Mesodermal cell (in vitro differentiated cells): ENCODE measurements around the gene GFAP.

ENCODE experiments used
- H3K27ac ChIP-seq: 2 replicates; pipeline ENCODE4 v1.7.0; 2013; ENCODE audit warnings: mild to moderate bottlenecking, low read depth, low read length, moderate library complexity; ENCODE audit not compliant: severe bottlenecking
- H3K36me3 ChIP-seq: 2 replicates; pipeline ENCODE4 v1.7.1; 2013; ENCODE audit warnings: mild to moderate bottlenecking, low read length, moderate library complexity; ENCODE audit not compliant: control insufficient read depth, insufficient read depth
- H3K4me1 ChIP-seq: one replicate; pipeline ENCODE4 v1.7.1; 2013; ENCODE audit warnings: mild to moderate bottlenecking, low read length; ENCODE audit not compliant: insufficient read depth, control insufficient read depth, poor library complexity, severe bottlenecking
- H3K4me3 ChIP-seq: 2 replicates; pipeline ENCODE4 v1.7.0; 2013; ENCODE audit warnings: low read length, control low read depth, mild to moderate bottlenecking; ENCODE audit not compliant: insufficient read depth, poor library complexity, severe bottlenecking; ENCODE audit errors: extremely low read depth
- H3K9me3 ChIP-seq: 2 replicates; pipeline ENCODE4 v1.7.1; 2013; ENCODE audit warnings: mild to moderate bottlenecking, low read length, moderate library complexity; ENCODE audit not compliant: control insufficient read depth
- WGBS, 2 experiments: methylation state at CpG; one replicate each; pipeline ENCODE4 v1.1.5; 2013; ENCODE audit warnings: missing lambda C conversion rate in 2 of 2; ENCODE audit not compliant: insufficient coverage in 2 of 2; 5-methylcytosine and 5-hydroxymethylcytosine counted together

GFAP gene

GRCh38 chr17:44931376-44931775 lies 16.1 kb upstream of the GFAP start:
- WGBS, 2 experiments = 89 to 95% methylated on average over 4 of the region's 5 CpGs
- Histone ChIP-seq H3K36me3 (peaks cover 96% of the 10 kb centered on the region), H3K9me3 (no peaks in the 10 kb centered on the region), H3K4me1 (no peaks in the 10 kb centered on the region), H3K27ac (no peak overlapping the region), H3K4me3 (no peak overlapping the region)

- peaks cover 96% of the 10 kb centered on the region for H3K36me3 ChIP-seq
- no peak overlapping the region for H3K27ac ChIP-seq
- no peak overlapping the region for H3K4me3 ChIP-seq
These were observed 15.4 kb upstream of the GFAP start for GRCh38 chr17:44930667-44931066.

GRCh38 chr17:44928950-44929720 lies 13.8 kb upstream of the GFAP start:
- Histone ChIP-seq H3K4me3 (no peak overlapping the region), H3K9me3 (no peaks in the 10 kb centered on the region), H3K4me1 (no peaks in the 10 kb centered on the region), H3K27ac (no peak overlapping the region), H3K36me3 (peaks cover 81% of the 10 kb centered on the region)
- 87 to 97% methylated on average over 7 of the region's 7 CpGs for WGBS, 2 experiments

More at GRCh38 chr17:44930667-44931066, 15.4 kb upstream of the GFAP start:
- Histone ChIP-seq H3K4me1 (no peaks in the 10 kb centered on the region), H3K9me3 (no peaks in the 10 kb centered on the region)
- 89 to 94% methylated on average over 4 of the region's 6 CpGs for WGBS, 2 experiments

- Histone ChIP-seq H3K36me3 (peaks cover 73% of the 10 kb centered on the region), H3K4me1 (no peaks in the 10 kb centered on the region), H3K4me3 (no peak overlapping the region), H3K27ac (no peak overlapping the region), H3K9me3 (no peaks in the 10 kb centered on the region)
- 95 to 97% methylated on average over 10 to 15 of the region's 15 CpGs for WGBS, 2 experiments
These were observed 12.8 kb upstream of the GFAP start for GRCh38 chr17:44928136-44928535.

GRCh38 chr17:44927696-44928095 lies 12.4 kb upstream of the GFAP start:
- H3K9me3 ChIP-seq = no peaks in the 10 kb centered on the region
- no peak overlapping the region for H3K4me3 ChIP-seq
- H3K36me3 ChIP-seq = peaks cover 69% of the 10 kb centered on the region
- H3K4me1 ChIP-seq = no peaks in the 10 kb centered on the region
- 100% methylated on average over 3 of the region's 3 CpGs for WGBS, 2 experiments
- no peak overlapping the region for H3K27ac ChIP-seq

- H3K4me3 ChIP-seq = no peak overlapping the region
- WGBS, 2 experiments = 97 to 100% methylated on average over 6 to 8 of the region's 15 CpGs
- H3K36me3 ChIP-seq = peaks cover 61% of the 10 kb centered on the region
- H3K9me3 ChIP-seq = no peaks in the 10 kb centered on the region
- H3K27ac ChIP-seq = no peak overlapping the region
- no peaks in the 10 kb centered on the region for H3K4me1 ChIP-seq
These were observed 11.7 kb upstream of the GFAP start for GRCh38 chr17:44926821-44927525.

GRCh38 chr17:44925731-44926697 lies 10.7 kb upstream of the GFAP start:
- Histone ChIP-seq H3K27ac (no peak overlapping the region), H3K4me3 (no peak overlapping the region), H3K4me1 (no peaks in the 10 kb centered on the region), H3K9me3 (no peaks in the 10 kb centered on the region), H3K36me3 (peaks cover 52% of the 10 kb centered on the region)
- WGBS, 2 experiments = 97 to 99% methylated on average over 15 to 16 of the region's 18 CpGs

GRCh38 chr17:44924107-44924544 lies 8.8 kb upstream of the GFAP start:
- peaks cover 35% of the 10 kb centered on the region for H3K36me3 ChIP-seq
- no peaks in the 10 kb centered on the region for H3K9me3 ChIP-seq
- WGBS, 2 experiments = 86 to 95% methylated on average over 5 to 9 of the region's 9 CpGs
- H3K4me3 ChIP-seq = no peak overlapping the region
- no peak overlapping the region for H3K27ac ChIP-seq
- no peaks in the 10 kb centered on the region for H3K4me1 ChIP-seq

GRCh38 chr17:44922746-44923470 lies 7.6 kb upstream of the GFAP start:
- whole genome bisulfite sequencing, 2 experiments = 88 to 94% methylated on average over 16 to 18 of the region's 19 CpGs
- no peaks in the 10 kb centered on the region for H3K9me3 ChIP-seq
- H3K27ac ChIP-seq = no peak overlapping the region
- H3K36me3 ChIP-seq = peaks cover 23% of the 10 kb centered on the region
- no peak overlapping the region for H3K4me3 ChIP-seq
- H3K4me1 ChIP-seq = no peaks in the 10 kb centered on the region

GRCh38 chr17:44922136-44922535 lies 6.8 kb upstream of the GFAP start:
- Histone ChIP-seq H3K27ac (no peak overlapping the region), H3K36me3 (peaks cover 15% of the 10 kb centered on the region), H3K9me3 (no peaks in the 10 kb centered on the region), H3K4me3 (no peak overlapping the region), H3K4me1 (no peaks in the 10 kb centered on the region)
- 95 to 98% methylated on average over 4 to 6 of the region's 6 CpGs for WGBS, 2 experiments
